ENCODE data around the gene CLSTN2. TPM values are rescaled to one million over a fixed set of nuclear protein-coding genes. Genes with fewer than 3 reads are reported as not detected.

The CLSTN2 gene
- polyA plus RNA-seq, 3 donors = 1.4 to 1.8 (median 1.7) TPM

DNA sequence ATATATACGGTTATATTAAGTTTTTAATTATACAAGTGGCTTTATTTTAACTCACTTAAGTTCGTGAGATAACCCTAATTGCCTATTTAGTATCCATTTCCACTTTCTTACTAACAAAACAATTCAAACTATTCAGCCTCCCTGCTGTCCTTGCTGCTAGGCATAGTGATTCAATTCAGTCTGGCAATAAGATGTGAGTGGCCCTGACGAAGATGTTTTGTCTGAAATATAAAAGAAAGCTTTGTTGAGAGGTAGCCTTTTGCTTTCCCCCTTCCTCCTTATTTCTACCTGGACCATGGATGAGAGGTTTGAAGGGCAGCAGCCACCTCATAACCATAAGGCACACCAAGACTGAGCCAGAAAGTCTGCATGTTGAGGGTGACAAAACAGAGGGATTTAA, 653.6 kb downstream of the CLSTN2 start:
- DNase-seq = no peak

DNA sequence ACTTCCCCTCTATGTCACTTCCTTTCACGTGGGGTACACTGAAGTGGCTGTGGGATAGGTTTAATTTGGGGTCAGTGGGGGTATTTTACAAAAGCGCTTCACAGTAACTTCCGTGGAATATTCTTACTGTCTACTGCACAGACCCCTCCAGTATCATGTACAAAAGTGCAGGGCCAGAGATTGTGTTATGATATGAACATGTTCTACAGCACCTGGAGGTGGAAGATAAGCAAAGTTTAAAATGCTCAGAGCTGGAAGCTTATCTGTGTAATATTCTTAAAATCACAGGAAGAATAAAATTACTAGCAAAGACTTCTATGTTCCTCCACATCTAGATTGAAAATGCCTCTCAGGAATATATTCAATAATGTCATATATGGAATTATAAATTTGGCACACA, 658.8 kb downstream of the CLSTN2 start:
- no peak for DNase-seq

DNA sequence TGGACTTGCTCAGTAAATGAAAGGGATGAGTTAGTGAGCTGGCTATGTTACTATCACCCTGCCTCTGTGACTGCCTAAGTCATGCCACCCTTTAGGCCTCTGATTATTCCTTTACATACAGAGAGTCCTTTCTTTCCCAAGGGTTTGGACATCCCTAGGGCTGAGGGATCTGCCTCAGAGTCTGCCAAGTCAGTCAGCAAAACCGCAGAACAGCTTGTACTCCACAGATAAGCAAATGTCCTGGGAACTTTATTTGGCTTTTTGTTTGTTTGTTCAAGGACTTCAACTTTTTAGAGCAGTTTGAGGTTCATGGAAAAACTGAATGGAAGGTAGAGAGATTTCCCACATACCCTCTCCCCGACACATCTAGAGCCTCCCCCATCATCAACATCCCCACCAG, 660.3 kb downstream of the CLSTN2 start:
- DNase-seq = no peak

DNA sequence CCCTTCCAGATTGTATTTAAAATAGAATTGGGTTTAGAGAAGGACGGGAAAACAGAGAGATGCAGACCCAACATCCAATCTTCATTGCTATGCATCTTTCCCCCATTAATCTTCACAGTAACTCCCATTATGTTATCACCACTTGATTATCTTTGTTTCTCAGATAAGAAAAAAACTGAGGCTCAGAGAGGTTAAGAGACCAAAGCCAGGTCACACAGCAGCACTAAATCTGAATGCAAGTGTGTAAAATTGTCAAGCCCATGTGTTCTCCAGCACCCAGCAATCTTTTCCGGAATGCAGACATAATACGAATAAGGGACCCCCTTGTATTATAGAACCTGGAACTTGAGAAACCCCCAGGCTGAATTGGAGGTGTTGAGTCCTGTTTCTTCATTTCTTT, 662.4 kb downstream of the CLSTN2 start:
- DNase-seq = no peak

DNA sequence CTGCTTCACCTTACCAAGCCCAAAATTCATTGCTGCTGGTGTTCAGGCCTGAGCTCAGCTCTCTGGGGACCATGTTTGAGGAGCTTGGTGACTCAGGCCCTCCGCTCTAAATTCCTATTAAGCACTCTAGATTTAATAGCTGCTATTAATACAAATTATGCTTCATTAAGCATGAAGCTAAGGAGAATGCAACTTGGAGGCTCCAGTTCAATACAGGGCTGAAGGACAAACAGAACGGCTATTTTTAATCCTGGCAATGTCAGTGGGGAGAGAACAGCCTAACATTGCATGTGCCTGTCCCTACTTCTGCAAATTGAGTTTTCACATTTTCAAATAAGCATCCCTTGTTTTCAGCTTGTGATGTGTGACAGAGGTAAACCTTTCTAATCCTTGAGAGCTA, 662.8 kb downstream of the CLSTN2 start:
- no peak for DNase-seq

DNA sequence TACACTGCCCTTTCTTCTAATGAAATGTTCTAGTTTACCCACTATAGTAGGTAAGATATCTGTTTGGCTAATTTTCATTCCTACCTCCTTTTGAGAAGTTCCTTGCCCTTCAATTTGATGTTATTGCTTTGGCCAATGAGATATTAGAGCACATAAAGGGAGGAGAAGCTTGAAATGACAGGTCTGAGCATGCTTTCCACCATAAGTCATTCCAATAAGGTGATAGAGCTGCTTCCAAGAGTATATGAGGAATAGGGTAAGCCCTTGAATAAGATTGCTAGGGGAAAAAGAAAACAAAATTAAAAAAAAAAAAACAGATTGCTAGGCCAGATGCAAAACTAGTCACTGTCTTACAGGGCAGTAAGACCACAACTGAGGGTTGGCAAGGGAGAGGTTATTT, 664.0 kb downstream of the CLSTN2 start:
- no peak for DNase-seq

DNA sequence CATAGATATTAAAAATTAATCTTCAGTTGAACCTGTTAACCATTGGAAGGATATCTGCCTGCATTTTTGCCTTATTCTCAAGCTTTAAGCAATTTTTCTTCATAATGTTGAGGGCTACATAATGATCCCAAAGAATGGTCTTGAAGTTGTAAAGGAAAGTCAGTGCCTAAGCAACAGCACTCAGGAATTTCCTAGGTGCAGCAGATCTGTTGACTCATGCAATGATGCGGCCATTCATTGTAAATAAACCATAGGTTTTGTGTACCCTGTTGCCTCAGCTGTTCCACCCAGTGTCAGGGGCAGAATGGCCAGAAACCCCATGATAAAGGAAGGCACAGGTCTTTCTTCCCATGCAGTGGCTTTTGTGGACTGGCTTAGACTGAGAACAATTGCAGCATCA, 664.5 kb downstream of the CLSTN2 start:
- no peak for DNase-seq

DNA sequence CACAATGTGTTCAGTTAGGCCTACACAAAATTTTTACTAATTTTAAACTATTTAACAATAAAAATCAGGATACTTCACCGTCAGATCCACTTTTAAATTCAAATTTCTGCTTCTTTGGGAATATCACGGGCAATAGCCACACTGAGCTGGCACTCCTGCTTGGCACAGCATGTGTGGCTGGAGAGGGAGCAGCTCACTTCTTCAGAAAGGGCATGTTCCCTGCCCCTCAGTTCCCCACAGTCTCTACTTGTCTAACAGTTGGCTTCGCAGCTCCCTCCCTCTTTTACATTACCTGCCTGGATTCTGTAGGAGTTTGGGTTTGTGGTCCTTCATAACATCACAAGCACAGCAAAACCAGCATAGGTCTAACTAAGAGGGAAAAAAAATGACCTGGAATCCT, 666.9 kb downstream of the CLSTN2 start:
- DNase-seq = no peak

DNA sequence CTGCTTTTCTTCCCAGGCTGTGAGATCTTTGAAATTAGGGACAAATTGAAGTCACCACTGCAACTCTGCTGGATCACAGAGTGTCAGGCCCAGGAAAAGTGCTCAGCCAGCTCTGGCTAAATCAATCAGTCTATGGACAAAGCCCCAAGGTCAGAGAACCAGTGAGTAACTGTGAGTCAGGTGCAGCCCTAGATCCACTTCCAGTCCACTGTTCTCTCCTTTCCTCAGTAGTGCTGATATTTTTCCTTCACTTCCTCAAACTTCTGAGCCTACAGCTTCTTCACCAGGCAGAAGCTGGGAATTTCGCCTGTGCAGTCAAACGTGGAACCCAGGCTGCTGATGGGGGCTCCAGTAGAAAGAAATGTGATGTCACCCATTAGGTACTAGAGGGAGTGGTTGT, 667.8 kb downstream of the CLSTN2 start:
- DNase-seq = no peak

DNA sequence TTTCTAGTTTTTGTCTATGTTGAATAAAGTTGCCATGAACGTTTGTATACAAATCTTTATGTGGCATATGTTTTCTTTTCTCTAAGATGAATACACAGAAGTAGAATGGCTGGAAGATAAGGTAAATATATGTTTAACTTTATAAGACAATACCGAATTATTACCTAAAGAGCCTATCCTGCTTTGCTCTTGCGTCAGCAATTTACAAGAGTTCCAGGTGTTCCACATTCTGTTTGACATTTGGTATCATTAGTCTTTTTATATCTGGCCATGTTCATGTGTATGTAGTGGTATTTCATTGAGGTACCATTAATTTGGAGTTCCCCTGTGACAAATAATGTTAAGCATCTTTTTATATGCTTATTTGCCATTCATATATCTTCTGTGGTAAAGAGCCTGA, 668.8 kb downstream of the CLSTN2 start:
- DNase-seq = no peak

DNA sequence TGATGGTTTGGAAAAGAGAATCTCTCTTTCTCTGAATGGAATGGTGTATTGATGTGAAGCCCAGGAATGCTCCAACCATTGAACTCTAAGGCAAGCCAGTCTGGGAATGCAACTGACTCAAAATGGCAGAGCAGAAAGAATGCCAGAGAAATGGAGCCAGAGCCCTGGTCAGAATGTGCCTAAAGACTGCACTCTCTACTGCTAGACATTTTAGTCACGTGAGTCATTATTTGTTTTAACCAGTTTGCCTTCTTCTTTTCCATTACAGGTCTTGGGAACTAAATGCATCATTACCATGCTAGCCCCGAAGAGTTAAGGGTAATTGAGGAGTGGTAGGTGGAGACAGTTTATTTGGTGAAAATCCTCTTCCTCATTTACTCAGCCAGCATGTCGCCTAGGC, 675.6 kb downstream of the CLSTN2 start:
- no peak for DNase-seq

DNA sequence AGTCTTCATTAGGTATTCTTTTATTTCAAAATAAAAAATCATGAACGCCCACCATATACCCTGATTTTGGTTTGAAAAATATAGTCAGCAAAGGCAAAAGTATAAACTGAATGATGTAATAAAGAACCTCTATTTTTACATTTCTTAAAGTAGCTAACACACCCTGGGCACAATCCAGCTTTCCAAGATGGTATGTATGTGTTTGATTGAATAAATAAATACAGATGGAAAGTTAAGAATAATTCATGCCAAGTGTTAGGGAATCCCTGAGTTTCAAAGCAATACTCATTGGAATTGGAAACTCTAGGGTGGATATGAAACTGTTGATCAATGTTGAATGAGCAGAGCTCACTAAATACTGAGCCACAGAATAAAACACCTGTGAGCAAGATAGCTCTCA, 679.0 kb downstream of the CLSTN2 start:
- DNase-seq = no peak

DNA sequence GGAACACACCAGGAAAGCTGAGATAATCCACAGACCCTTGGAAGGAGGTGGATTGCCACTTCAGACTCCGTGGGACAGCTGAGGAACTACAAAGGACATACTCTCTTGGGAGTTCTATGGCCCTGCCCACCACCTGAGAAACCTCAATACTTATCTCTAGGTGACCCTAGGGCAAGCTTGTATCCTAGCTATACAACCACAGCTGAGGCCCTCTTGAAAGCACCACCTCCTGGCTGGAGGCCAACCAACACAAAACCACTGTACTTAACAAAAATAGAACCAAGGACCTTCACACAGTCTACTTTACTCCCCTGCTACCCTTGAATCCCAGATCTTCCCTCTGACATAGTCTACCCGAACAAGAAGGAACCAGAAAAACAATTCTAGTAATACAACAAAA, 682.1 kb downstream of the CLSTN2 start:
- no peak for DNase-seq

DNA sequence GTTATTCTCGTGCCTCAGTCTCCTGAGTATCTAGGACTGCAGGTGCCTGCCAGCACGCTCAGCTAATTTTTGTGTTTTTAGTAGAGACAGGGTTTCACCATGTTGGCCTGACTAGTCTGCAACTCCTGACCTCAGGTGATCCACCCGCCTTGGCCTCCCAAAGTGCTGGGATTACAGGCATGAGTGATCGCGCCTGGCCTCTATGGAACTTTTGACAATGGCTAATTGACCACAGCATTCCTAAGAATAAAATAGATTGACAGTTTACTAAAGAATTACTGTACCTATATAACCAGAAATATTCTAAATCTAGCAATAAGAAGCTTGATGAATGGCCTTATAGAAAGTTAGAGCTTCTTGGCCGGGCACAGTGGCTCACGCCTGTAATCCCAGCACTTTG, 691.9 kb downstream of the CLSTN2 start:
- DNase-seq = no peak

All from renal pelvis (tissue), 4 donors.